Cardiac fibroblast (primary cell): ENCODE results near the gene DNAH11.

Source experiments
- DNase-seq, 2 donors: peaks; one replicate each; pipeline versions ENCODE4 v3.0.0 to v3.0.0-alpha.2; 2010; ENCODE audit warnings: low read depth in 2 of 2
- H3K4me3 ChIP-seq, 2 donors: replicated peaks in 1 of 2; 1 replicate in 1 of 2; 2 replicates in 1 of 2; pipeline ENCODE4 v1.5.1; 2011; ENCODE audit warnings: low read depth in 2 of 2, low read length in 2 of 2, mild to moderate bottlenecking in 2 of 2, moderate library complexity in 1 of 2
- CTCF ChIP-seq: IDR thresholded peaks from one replicate; pipeline ENCODE4 v1.5.1; 2011; ENCODE audit warnings: low read depth, mild to moderate bottlenecking, low read length, inconsistent platforms

The DNAH11 gene

GRCh38 chr7:21902240-21902639 is 359.4 kb downstream of the DNAH11 start:
- peak; percentile 26 to 63 for DNase-seq
- TF ChIP-seq CTCF, result no peak
- no peak overlapping the region for H3K4me3 ChIP-seq

- TF ChIP-seq CTCF, result no peak
- DNase-seq, result peak; percentile 28 to 65
- H3K4me3 ChIP-seq, result no peak overlapping the region
These were observed 360.4 kb downstream of the DNAH11 start for GRCh38 chr7:21903020-21903786.

GRCh38 chr7:21908746-21909145 is 365.9 kb downstream of the DNAH11 start:
- no peak overlapping the region for H3K4me3 ChIP-seq
- TF ChIP-seq CTCF, result no peak
- DNase-seq, result no peak

GRCh38 chr7:21910253-21910652 is 367.4 kb downstream of the DNAH11 start:
- DNase-seq, result no peak
- H3K4me3 ChIP-seq, result no peak overlapping the region
- no peak for TF ChIP-seq CTCF

- TF ChIP-seq CTCF, result no peak
- H3K4me3 ChIP-seq, result no peak overlapping the region
- DNase-seq, result no peak
These were observed 368.6 kb downstream of the DNAH11 start for GRCh38 chr7:21911341-21911875.

GRCh38 chr7:21912305-21912704 is 369.5 kb downstream of the DNAH11 start:
- no peak for TF ChIP-seq CTCF
- peak; percentile 3 to 88 for DNase-seq
- H3K4me3 ChIP-seq, result no peak overlapping the region
